Measurements from ENCODE around the gene LNPK. TPM values are rescaled to one million over a fixed set of nuclear protein-coding genes. Genes with fewer than 3 reads are reported as not detected.
"Not testable (repeated sequence)": the region's sequence is repeated elsewhere in the genome, so short reads cannot be mapped to it uniquely, and the experiment has no call there.

Gene LNPK
- total RNA-seq, 1 donor from 2014 or later = 32.3 TPM

- H3K4me3 ChIP-seq = no peak overlapping the region
- no peak overlapping the region for H3K27ac ChIP-seq
- H3K4me1 ChIP-seq = no peaks in the 10 kb centered on the region
- H3K36me3 ChIP-seq = no peaks in the 10 kb centered on the region
- no peaks in the 10 kb centered on the region for H3K9me3 ChIP-seq
- no peak for DNase-seq
- H3K27me3 ChIP-seq (ENCODE audit: low read depth) = no peaks in the 10 kb centered on the region
- no peak for ATAC-seq
- intact Hi-C loops (cut with DNase I) = no loop called here
- no peak for TF ChIP-seq CTCF (IDR thresholded peaks at IDR 0.05)
Measured at GRCh38 chr2:175966839-175967238, 35.2 kb downstream of the LNPK start.

- Histone ChIP-seq H3K27me3 (ENCODE audit: low read depth) (no peaks in the 10 kb centered on the region), H3K4me3 (no peak overlapping the region), H3K9me3 (no peaks in the 10 kb centered on the region), H3K4me1 (no peaks in the 10 kb centered on the region), H3K36me3 (no peaks in the 10 kb centered on the region), H3K27ac (no peak overlapping the region)
- no peak for DNase-seq
- no peak for TF ChIP-seq CTCF (IDR thresholded peaks at IDR 0.05)
- intact Hi-C loops (cut with DNase I) = no loop called here
- ATAC-seq = no peak
Measured at GRCh38 chr2:175965773-175966172, 36.3 kb downstream of the LNPK start.

- no peak for TF ChIP-seq CTCF (IDR thresholded peaks at IDR 0.05)
- Histone ChIP-seq H3K4me3 (no peak overlapping the region), H3K9me3 (no peaks in the 10 kb centered on the region), H3K36me3 (no peaks in the 10 kb centered on the region), H3K4me1 (no peaks in the 10 kb centered on the region), H3K27me3 (ENCODE audit: low read depth) (no peaks in the 10 kb centered on the region), H3K27ac (no peak overlapping the region)
- ATAC-seq (no peak), DNase-seq (no peak)
- intact Hi-C loops (cut with DNase I) = no loop called here
Measured at GRCh38 chr2:175964195-175964594, 37.9 kb downstream of the LNPK start.

GRCh38 chr2:175963171-175963570 lies 38.9 kb downstream of the LNPK start:
- H3K36me3 ChIP-seq; DNase-seq; intact Hi-C loops (cut with DNase I); H3K27me3 ChIP-seq (ENCODE audit: low read depth); H3K27ac ChIP-seq; H3K4me1 ChIP-seq; H3K4me3 ChIP-seq; ATAC-seq; H3K9me3 ChIP-seq: not testable (repeated sequence)

DNA sequence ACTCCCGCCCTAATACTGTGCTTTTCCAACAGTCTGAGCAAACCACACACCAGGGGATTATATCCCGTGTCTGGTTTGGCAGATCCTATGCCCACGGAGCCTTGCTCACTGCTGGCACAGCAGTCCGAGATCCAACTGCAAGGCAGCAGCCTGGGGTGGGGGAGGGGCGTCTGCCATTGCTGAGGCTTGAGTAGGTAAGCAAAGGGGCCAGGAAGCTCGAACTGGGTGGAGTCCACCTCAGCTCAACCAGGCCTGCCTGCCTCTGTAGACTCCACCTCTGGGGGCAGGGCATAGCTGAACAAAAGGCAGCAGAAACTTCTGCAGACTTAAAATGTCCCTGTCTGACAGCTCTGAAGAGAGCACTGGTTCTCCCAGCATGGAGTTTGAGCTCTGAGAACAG lies 44.2 kb downstream of the LNPK start:
- no peaks in the 10 kb centered on the region for H3K4me1 ChIP-seq
- H3K4me3 ChIP-seq = no peak overlapping the region
- ATAC-seq (no peak), DNase-seq (no peak)
- H3K27me3 ChIP-seq (ENCODE audit: low read depth) = no peaks in the 10 kb centered on the region
- peaks cover 20% of the 10 kb centered on the region for H3K36me3 ChIP-seq
- no peaks in the 10 kb centered on the region for H3K9me3 ChIP-seq
- H3K27ac ChIP-seq = no peak overlapping the region
- intact Hi-C loops (cut with DNase I) = no loop called here
- TF ChIP-seq CTCF (IDR thresholded peaks at IDR 0.05) = no peak

DNA sequence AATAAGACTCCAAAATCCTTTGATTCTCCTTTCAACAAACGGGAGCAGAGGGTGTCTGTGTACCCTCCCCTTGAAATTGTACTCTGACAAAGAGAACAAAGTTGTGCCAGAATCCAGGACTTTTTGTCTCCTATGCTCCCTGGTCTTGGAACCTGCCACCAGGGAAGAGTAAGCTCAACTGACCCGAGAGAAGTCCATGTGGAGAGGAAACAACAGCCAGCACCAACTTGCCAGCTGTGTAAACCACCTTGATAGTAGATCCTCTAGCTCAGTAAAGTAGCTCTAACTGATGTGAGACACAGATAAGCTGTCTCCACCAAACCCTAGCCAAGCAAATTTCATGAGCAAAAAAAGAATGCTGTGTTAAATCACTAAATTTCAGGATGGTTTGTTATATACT lies 46.9 kb downstream of the LNPK start:
- Histone ChIP-seq H3K27me3 (ENCODE audit: low read depth) (no peaks in the 10 kb centered on the region), H3K36me3 (peaks cover 20% of the 10 kb centered on the region), H3K4me3 (no peak overlapping the region), H3K9me3 (no peaks in the 10 kb centered on the region), H3K4me1 (no peaks in the 10 kb centered on the region), H3K27ac (no peak overlapping the region)
- ATAC-seq = no peak
- TF ChIP-seq CTCF (IDR thresholded peaks at IDR 0.05) = no peak
- no peak for DNase-seq
- intact Hi-C loops (cut with DNase I) = no loop called here

Measured in lower lobe of right lung (tissue), 2 donors.